ENCODE measurements around the gene C2orf68.

DNA sequence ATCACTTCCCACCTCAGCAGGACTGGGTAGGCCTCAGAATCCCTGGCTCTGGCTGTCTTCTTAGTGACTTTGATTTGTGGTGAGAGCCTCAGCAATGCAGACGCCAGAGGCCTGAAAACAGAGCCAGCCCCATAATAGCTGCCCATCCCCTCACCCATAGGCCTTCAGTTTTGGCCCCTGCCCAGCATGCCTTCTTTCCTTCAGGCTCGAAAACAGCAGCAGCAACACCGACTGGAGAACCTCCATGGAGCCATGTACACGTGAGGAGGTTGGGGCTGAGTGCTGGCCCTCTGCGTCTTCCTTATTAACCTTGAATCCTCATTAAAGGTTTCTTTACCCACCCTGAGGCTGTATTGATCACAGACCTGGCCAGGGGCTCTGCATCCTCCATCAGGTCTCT is 14.6 kb downstream of the C2orf68 start:
- TF ChIP-seq, protein P1, sequence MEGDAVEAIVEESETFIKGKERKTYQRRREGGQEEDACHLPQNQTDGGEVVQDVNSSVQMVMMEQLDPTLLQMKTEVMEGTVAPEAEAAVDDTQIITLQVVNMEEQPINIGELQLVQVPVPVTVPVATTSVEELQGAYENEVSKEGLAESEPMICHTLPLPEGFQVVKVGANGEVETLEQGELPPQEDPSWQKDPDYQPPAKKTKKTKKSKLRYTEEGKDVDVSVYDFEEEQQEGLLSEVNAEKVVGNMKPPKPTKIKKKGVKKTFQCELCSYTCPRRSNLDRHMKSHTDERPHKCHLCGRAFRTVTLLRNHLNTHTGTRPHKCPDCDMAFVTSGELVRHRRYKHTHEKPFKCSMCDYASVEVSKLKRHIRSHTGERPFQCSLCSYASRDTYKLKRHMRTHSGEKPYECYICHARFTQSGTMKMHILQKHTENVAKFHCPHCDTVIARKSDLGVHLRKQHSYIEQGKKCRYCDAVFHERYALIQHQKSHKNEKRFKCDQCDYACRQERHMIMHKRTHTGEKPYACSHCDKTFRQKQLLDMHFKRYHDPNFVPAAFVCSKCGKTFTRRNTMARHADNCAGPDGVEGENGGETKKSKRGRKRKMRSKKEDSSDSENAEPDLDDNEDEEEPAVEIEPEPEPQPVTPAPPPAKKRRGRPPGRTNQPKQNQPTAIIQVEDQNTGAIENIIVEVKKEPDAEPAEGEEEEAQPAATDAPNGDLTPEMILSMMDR (IDR thresholded peaks at IDR 0.05) = no peak
- TF ChIP-seq POLR2A (IDR thresholded peaks at IDR 0.05) = no peak

All from uterus (tissue), 2 donors.